HG02938 (cell line): ENCODE measurements around the gene SLCO4A1.

ENCODE experiments used
- ATAC-seq: cut with Tn5 transposase; IDR thresholded peaks from one replicate; pipeline ENCODE4 v1.9.1; 2021; ENCODE audit warnings: mild to moderate bottlenecking, moderate library complexity; ENCODE audit not compliant: unreplicated experiment

The SLCO4A1 gene

DNA sequence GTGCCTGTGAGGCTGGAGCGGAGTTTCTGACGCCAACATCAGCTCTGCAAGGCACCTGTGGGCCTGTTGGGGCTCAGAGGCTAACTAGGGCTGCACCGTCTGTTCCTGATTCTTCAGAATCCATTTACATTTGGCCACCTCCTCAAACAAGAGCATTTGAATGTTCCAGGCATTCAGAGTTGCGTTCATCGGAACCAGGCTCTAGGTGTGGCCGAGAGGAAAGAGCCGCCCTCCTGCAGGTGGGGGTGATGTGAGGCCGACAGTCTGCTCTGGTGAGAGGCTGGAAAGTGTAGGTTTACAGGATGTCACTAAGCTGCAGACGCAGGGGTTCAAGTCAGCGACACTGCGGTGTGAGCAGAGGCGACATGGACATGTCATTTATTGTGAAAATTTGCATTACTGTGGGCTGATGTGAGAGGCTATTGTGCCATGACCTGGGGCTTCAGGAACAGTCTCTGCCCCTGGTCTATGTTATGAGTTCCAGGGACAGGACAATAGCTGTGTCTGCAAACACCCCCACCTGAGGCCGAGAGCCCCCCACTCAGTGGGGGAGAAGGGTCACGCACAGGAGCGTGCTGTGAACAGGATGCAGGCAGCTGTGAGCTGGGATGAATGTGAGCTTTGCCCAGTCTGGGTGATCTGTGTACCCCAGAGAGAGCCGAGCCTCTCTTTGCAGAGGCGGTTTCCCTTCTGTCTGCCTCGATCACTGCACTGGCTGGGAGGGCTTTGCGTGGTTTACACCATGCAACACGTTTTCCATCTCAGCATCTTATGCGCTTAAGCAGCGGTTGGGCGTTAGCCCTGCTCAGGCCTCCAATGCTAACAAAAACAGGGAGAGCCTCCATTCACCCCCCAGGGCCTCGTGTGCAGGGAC, 21.1 kb downstream of the SLCO4A1 start:
- no peak for ATAC-seq

DNA sequence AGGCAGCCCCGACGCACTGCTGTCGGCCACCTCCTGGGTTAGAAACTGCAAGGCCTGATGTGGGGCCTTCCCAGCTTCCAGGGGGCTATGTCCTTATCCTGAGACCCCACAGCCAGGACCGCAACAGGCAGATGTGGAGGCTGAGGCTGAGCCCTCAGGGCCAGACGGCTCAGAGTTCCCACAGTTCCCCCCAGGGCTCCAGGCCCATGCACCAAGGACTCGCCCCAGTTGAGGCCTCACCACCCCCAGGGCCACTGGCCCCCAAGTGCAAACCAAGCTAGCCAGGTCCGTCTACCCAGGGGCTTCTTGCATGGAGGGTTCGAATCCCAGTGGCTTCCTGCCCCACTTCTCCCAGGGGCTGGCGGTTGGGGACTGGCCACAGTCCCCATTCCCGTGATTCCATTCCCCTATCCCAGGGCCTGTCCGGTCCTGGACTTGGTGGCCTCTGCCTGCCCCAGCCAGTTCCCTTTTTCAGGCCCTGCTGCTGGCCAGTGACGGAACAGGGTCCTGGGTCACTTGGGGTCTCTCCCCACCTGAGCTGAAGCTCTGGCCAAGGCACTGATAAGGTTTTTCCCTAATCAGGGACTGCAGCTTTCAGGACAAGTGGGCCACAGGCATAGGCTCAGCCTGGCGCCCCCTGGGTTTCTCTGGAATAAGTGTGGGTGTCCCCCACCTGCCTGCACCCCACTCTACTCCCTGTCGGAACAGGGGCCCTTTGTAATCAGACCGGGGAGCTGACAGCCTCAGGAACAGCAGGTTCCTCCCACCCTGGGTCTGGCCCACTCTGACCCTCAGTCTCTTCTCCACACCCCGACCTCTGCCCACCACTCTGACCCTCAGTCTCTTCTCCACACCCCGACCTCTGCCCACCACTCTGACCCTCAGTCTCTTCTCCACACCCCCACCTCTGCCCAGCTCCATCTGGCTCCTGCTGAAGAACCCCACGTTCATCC, 22.0 kb downstream of the SLCO4A1 start:
- no peak for ATAC-seq

- no peak for ATAC-seq
Measured at GRCh38 chr20:62665153-62665754, 23.0 kb downstream of the SLCO4A1 start.

GRCh38 chr20:62665826-62666735, 23.8 kb downstream of the SLCO4A1 start:
- ATAC-seq: no peak

GRCh38 chr20:62666736-62667529, 24.6 kb downstream of the SLCO4A1 start:
- no peak for ATAC-seq

DNA sequence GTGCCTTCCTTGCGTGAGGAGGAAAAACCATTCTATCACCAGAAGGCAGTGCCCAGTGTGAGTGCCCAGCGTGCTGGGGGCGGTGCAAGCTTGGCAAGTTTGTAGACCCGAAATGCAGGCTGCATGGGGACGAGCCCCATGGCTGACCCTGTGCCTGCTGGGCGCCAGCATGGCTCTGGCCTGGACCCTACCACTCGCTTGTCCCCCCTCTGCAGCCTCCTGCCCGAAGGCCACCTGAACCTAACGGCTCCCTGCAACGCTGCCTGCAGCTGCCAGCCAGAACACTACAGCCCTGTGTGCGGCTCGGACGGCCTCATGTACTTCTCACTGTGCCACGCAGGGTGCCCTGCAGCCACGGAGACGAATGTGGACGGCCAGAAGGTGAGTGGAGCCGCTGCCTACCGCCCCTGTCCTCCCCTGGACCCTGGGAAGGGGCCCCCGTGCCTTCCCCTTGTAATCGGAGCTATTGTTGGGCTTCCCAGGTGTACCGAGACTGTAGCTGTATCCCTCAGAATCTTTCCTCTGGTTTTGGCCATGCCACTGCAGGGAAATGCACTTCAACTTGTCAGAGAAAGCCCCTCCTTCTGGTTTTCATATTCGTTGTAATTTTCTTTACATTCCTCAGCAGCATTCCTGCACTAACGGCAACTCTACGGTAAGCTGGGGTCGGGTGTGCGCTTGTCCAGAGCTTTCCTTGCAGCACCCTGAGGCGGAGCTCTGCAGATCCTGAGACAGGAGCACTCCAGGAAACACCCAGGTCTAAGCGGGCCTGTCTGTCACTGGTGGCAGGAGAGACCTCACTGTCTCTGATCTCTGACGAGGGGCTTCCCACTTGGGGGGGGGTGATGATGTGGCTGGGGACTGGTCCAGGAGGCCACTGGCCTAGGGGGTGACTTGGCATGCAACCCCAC, 25.5 kb downstream of the SLCO4A1 start:
- no peak for ATAC-seq

DNA sequence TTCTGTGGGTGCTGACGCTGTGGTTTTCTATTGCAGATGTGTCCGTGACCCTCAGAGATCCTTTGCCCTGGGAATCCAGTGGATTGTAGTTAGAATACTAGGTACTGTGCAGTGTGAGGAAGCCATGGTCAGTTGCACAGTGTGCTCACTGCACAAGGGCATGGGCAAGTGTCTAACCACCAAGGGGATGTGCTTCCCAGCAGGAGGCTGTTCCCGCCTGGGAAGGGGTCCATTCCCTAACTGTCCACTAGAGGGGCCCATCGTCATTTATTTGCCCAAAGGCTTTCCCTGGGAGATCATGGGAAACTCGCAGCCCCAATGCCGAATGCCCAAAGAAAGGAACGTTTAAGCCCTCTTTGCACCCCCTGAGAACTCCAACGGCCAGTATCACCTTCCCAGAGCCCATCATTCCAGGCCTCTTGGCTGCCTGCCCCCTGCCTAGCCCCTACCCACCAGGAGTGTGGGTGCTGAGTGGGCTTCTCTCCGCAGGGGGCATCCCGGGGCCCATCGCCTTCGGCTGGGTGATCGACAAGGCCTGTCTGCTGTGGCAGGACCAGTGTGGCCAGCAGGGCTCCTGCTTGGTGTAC, 26.2 kb downstream of the SLCO4A1 start:
- no peak for ATAC-seq

DNA sequence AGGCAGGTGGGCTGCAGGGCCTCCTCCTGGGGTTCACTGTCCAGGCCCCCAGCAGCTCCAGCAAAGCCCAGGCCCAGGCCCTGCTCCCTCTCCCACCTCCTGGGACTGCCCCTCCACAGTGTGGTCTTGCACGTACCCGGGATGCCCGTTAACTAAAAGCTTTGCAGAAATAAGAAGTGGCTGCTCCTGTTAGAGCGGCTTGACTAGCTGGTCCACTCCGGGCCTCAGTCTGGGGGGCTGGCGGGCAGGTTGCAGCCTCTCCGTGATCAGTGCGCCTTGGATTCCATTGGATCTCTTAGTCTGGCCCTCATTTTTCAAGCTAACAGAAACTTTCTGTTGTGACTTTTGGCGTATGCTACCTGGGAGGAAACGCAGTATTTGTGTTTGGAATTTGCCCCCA, 26.9 kb downstream of the SLCO4A1 start:
- no peak for ATAC-seq

GRCh38 chr20:62670156-62670555, 27.9 kb downstream of the SLCO4A1 start:
- ATAC-seq: no peak

- no peak for ATAC-seq
Measured at GRCh38 chr20:62670998-62671397, 28.7 kb downstream of the SLCO4A1 start.

- no peak for ATAC-seq
Measured at GRCh38 chr20:62671765-62672164, 29.5 kb downstream of the SLCO4A1 start.

DNA sequence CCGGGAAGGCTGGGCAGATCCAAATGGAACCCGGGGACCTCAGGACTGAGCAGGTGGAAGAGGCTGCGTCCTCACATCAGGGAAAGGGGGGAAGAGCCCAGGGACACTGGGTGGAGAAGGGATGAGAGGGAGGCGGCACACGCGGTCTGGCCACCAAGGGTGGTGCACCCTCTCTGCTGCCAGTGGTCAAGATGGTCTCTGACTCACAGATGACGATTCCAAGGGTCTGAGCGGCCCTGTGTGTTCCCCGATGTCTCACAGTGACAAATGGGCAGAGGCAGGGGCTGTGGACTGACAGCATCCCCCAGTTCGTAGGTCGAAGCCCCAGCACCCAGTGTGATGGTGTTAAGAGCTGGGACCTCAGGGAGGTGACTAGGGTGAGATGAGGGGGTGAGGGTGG, 32.1 kb downstream of the SLCO4A1 start:
- ATAC-seq: no peak

GRCh38 chr20:62675156-62675876, 33.0 kb downstream of the SLCO4A1 start:
- ATAC-seq: no peak

DNA sequence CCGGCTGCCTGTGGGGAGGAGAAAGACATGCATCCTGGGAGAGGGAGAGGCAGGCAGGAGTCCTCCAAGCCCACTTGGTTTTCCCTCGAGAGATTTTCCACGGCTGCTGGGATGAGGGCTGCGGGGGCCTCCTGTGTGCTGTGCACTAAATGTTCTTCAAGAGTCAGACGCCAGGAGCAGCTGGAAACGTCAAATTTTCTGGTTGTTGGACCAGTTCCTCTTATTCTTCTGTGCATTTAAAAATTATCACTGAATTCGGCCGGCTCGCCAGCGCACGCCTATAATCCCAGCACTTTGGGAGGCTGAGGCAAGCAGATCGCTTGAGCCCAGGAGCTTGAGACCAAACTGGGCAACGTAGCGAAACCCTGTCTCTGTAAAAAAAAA, 33.6 kb downstream of the SLCO4A1 start:
- no peak for ATAC-seq

DNA sequence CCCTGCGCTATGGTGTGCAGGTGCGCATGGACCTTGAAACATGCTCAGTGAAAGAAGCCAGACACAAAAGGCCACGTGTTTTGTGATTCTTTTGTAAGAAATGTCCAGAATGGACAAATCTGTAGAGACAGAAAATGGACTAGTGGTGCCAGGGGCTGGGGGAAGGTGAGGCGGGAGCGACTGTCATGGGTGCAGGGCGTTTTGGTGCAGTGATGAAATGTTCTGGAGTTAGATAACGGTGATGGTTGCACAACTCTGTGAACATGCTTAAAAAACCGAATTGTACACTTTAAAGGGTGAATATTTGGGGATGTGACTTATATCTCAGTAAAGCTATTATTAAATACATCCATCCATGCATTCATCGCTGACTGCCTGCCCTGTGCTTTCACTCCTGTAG, 34.7 kb downstream of the SLCO4A1 start:
- no peak for ATAC-seq

GRCh38 chr20:62677678-62678077, 35.4 kb downstream of the SLCO4A1 start:
- ATAC-seq: no peak

DNA sequence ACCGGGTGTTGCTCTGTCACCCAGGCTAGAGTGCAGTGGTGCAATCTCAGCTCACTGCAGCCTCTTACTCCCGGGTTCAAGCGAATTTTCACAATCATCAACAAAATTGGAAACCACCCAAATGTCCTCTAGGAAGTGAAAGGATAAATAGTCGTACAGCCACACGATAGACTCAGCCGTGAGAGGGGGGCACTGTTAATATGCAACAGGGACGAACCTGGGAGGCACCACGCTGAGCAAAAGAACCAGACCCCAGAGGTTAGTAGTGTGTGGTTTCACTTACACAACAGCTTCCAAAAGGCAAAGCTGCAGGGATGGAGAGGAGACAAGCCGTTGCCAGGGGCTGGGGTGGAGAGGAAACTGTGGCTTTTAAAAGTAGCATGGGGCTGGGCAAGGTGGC, 36.2 kb downstream of the SLCO4A1 start:
- ATAC-seq: no peak
